Measurements from ENCODE around the gene PTCH2. TPM values are rescaled to one million over a fixed set of nuclear protein-coding genes. Genes with fewer than 3 reads are reported as not detected.

PTCH2 gene
- total and polyA plus RNA-seq, 2 of the 13 experiments (the other 11 are each of a cell fraction or from before 2014, with no cell fraction given) = 0.60 to 1.5 TPM

DNA sequence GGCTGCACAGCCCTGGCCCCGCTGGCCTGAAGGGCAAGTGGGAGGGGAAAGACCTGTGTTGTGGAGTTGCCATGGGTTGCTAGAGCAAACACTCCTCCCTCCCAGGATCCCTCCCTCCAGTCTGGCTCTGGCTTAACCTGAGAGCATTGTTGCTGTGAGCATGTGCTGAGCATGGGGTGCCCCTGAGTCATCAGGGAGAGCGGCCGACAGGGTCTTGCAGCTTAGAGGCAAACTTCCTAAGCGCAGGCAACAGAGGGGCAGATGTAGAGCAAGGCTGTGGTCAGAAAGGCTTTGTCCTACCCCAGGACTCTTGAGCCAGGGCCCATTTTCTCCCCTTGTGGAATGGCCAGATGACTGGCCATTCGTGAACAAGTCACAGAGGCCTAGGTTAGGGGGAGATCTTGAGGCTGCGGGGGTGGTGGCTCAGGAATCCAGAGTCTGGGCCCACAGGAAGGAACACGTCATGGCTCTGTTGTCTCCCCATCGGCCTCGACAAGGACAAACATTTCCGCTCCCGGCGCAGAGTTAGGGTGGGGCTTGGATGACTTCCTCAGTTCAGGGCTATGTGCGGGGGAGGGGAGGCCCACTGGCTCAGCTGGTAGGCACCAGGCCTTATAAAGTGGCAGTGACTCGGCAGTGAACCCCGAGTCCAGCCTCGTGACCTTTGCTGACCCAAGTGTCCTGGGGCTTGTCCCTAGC, 35.5 kb downstream of the PTCH2 start (continued):
- TF ChIP-seq, protein P1, sequence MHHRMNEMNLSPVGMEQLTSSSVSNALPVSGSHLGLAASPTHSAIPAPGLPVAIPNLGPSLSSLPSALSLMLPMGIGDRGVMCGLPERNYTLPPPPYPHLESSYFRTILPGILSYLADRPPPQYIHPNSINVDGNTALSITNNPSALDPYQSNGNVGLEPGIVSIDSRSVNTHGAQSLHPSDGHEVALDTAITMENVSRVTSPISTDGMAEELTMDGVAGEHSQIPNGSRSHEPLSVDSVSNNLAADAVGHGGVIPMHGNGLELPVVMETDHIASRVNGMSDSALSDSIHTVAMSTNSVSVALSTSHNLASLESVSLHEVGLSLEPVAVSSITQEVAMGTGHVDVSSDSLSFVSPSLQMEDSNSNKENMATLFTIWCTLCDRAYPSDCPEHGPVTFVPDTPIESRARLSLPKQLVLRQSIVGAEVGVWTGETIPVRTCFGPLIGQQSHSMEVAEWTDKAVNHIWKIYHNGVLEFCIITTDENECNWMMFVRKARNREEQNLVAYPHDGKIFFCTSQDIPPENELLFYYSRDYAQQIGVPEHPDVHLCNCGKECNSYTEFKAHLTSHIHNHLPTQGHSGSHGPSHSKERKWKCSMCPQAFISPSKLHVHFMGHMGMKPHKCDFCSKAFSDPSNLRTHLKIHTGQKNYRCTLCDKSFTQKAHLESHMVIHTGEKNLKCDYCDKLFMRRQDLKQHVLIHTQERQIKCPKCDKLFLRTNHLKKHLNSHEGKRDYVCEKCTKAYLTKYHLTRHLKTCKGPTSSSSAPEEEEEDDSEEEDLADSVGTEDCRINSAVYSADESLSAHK (CRISPR knock-in tag; IDR thresholded peaks at IDR 0.05; ENCODE audit: borderline replicate concordance) = no peak
- peak; percentile 84 for TF ChIP-seq ZMAT3 (CRISPR knock-in tag; conservative IDR thresholded peaks at IDR 0.05)
- TF ChIP-seq SCMH1 (CRISPR knock-in tag; IDR thresholded peaks at IDR 0.05; ENCODE audit: borderline replicate concordance) = no peak
- peak; percentile 86; the same call in 1 of the 2 replicates for TF ChIP-seq HOXA5 (CRISPR knock-in tag; IDR thresholded peaks at IDR 0.05)
- TF ChIP-seq TBX3 (IDR thresholded peaks at IDR 0.05; ENCODE audit: borderline replicate concordance) = no peak; the same call in 1 of the 2 replicates
- peak; percentile 23; the same call in 1 of the 2 replicates for TF ChIP-seq FOXO1 (CRISPR knock-in tag; IDR thresholded peaks at IDR 0.05)
- peak; percentile 57 for TF ChIP-seq FOXK1 (CRISPR knock-in tag; IDR thresholded peaks at IDR 0.05; ENCODE audit: borderline replicate concordance, low read depth)
- TF ChIP-seq ZNF703 (CRISPR knock-in tag; IDR thresholded peaks at IDR 0.05; ENCODE audit: borderline replicate concordance) = 0 out of 2 replicates have a peak, but pooled peaks have one; percentile 21
- no peak; the same call in 1 of the 2 replicates for TF ChIP-seq XBP1 (CRISPR knock-in tag; IDR thresholded peaks at IDR 0.05)
- TF ChIP-seq GFI1 (CRISPR knock-in tag; IDR thresholded peaks at IDR 0.05; ENCODE audit: borderline replicate concordance) = peak; percentile 19; the same call in 1 of the 2 replicates
- peak; percentile 45 for TF ChIP-seq TEAD3 (CRISPR knock-in tag; optimal IDR thresholded peaks at IDR 0.05; ENCODE audit: borderline replicate concordance)
- 0 out of 2 replicates have a peak, but pooled peaks have one; percentile 7 for TF ChIP-seq SMARCC2 (IDR thresholded peaks at IDR 0.05)
- TF ChIP-seq, protein P2, sequence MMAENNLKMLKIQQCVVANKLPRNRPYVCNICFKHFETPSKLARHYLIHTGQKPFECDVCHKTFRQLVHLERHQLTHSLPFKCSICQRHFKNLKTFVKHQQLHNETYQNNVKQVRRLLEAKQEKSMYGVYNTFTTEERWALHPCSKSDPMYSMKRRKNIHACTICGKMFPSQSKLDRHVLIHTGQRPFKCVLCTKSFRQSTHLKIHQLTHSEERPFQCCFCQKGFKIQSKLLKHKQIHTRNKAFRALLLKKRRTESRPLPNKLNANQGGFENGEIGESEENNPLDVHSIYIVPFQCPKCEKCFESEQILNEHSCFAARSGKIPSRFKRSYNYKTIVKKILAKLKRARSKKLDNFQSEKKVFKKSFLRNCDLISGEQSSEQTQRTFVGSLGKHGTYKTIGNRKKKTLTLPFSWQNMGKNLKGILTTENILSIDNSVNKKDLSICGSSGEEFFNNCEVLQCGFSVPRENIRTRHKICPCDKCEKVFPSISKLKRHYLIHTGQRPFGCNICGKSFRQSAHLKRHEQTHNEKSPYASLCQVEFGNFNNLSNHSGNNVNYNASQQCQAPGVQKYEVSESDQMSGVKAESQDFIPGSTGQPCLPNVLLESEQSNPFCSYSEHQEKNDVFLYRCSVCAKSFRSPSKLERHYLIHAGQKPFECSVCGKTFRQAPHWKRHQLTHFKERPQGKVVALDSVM (CRISPR knock-in tag; IDR thresholded peaks at IDR 0.05) = peak; percentile 67
- TF ChIP-seq ZNF563 (CRISPR knock-in tag; IDR thresholded peaks at IDR 0.05) = peak; percentile 84; the same call in 1 of the 2 replicates
- no peak for TF ChIP-seq ZNF333 (CRISPR knock-in tag; IDR thresholded peaks at IDR 0.05; ENCODE audit: borderline replicate concordance)
- TF ChIP-seq GATAD2A (CRISPR knock-in tag; IDR thresholded peaks at IDR 0.05) = peak; percentile 76; the same call in 1 of the 2 replicates
- TF ChIP-seq ZNF562 (CRISPR knock-in tag; IDR thresholded peaks at IDR 0.05; ENCODE audit: borderline replicate concordance) = no peak
- TF ChIP-seq CEBPB (IDR thresholded peaks at IDR 0.05; ENCODE audit: borderline replicate concordance, low read depth, low read length) = peak; percentile 14; the same call in 1 of the 2 replicates
- peak; percentile 45; the same call in 1 of the 2 replicates for TF ChIP-seq ZNF326 (CRISPR knock-in tag; IDR thresholded peaks at IDR 0.05; ENCODE audit: borderline replicate concordance)
- TF ChIP-seq, protein P3, sequence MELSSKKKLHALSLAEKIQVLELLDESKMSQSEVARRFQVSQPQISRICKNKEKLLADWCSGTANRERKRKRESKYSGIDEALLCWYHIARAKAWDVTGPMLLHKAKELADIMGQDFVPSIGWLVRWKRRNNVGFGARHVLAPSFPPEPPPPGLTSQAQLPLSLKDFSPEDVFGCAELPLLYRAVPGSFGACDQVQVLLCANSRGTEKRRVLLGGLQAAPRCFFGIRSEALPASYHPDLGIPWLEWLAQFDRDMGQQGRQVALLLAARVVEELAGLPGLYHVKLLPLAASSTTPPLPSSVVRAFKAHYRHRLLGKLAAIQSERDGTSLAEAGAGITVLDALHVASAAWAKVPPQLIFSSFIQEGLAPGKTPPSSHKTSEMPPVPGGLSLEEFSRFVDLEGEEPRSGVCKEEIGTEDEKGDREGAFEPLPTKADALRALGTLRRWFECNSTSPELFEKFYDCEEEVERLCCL (CRISPR knock-in tag; IDR thresholded peaks at IDR 0.05; ENCODE audit: borderline replicate concordance) = no peak
- TF ChIP-seq ZNF225 (CRISPR knock-in tag; IDR thresholded peaks at IDR 0.05) = peak; percentile 74; the same call in 1 of the 2 replicates
- TF ChIP-seq, protein P4, sequence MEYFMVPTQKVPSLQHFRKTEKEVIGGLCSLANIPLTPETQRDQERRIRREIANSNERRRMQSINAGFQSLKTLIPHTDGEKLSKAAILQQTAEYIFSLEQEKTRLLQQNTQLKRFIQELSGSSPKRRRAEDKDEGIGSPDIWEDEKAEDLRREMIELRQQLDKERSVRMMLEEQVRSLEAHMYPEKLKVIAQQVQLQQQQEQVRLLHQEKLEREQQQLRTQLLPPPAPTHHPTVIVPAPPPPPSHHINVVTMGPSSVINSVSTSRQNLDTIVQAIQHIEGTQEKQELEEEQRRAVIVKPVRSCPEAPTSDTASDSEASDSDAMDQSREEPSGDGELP (IDR thresholded peaks at IDR 0.05; ENCODE audit: borderline replicate concordance, low read depth) = peak; percentile 97

Measured in HepG2 (cell line).